DOHH2 (cell line): ENCODE measurements around the gene SCGB1A1.

Experiments
- CTCF ChIP-seq: fragments of 200-600 bp; sonication (generic); IDR thresholded peaks from one replicate; pipeline ENCODE4 v1.5.1; 2014; ENCODE audit warnings: antibody characterized with exemption, mild to moderate bottlenecking, low read depth, low read length; ENCODE audit not compliant: poor library complexity, severe bottlenecking
- EZH2phosphoT487 ChIP-seq: fragments of 200-600 bp; sonication (generic); IDR thresholded peaks from 2 replicates; pipeline ENCODE4 v1.6.1; 2017; ENCODE audit warnings: borderline replicate concordance, mild to moderate bottlenecking, antibody characterized with exemption, low read length, moderate library complexity, mixed read lengths

GRCh38 chr11:62393735-62394134 lies 25.1 kb upstream of the SCGB1A1 start:
- TF ChIP-seq CTCF (no peak), EZH2phosphoT487 (no peak)
